ENCODE results near the gene CDK6.

The CDK6 gene

GRCh38 chr7:92833024-92833765 lies 3.2 kb downstream of the CDK6 start:
- TF ChIP-seq CTCF (IDR thresholded peaks at IDR 0.05; ENCODE audit: low read depth, low read length, missing control alignments): peak; percentile 91
- DNase-seq (ENCODE audit: low read depth): peak; percentile 64
- H3K4me3 ChIP-seq (ENCODE audit: low read depth, low read length): peak overlapping the region; percentile 84

GRCh38 chr7:92832534-92833023 lies 3.8 kb downstream of the CDK6 start:
- TF ChIP-seq CTCF (IDR thresholded peaks at IDR 0.05; ENCODE audit: low read depth, low read length, missing control alignments): no peak
- no peak for DNase-seq (ENCODE audit: low read depth)
- peak overlapping the region; percentile 84 for H3K4me3 ChIP-seq (ENCODE audit: low read depth, low read length)

- no peak for TF ChIP-seq CTCF (IDR thresholded peaks at IDR 0.05; ENCODE audit: low read depth, low read length, missing control alignments)
- no peak for DNase-seq (ENCODE audit: low read depth)
- peak overlapping the region; percentile 84 for H3K4me3 ChIP-seq (ENCODE audit: low read depth, low read length)
These were observed 4.4 kb downstream of the CDK6 start for GRCh38 chr7:92831716-92832533.

GRCh38 chr7:92830532-92831110 lies 5.8 kb downstream of the CDK6 start:
- no peak for DNase-seq (ENCODE audit: low read depth)
- no peak for TF ChIP-seq CTCF (IDR thresholded peaks at IDR 0.05; ENCODE audit: low read depth, low read length, missing control alignments)
- peak overlapping the region; percentile 84; the same call in 1 of the 2 replicates for H3K4me3 ChIP-seq (ENCODE audit: low read depth, low read length)

GRCh38 chr7:92830027-92830426 lies 6.3 kb downstream of the CDK6 start:
- no peak for DNase-seq (ENCODE audit: low read depth)
- H3K4me3 ChIP-seq (ENCODE audit: low read depth, low read length): no peak overlapping the region
- TF ChIP-seq CTCF (IDR thresholded peaks at IDR 0.05; ENCODE audit: low read depth, low read length, missing control alignments): no peak

- H3K4me3 ChIP-seq (ENCODE audit: low read depth, low read length): no peak overlapping the region
- DNase-seq (ENCODE audit: low read depth): no peak
- no peak for TF ChIP-seq CTCF (IDR thresholded peaks at IDR 0.05; ENCODE audit: low read depth, low read length, missing control alignments)
These were observed 8.8 kb downstream of the CDK6 start for GRCh38 chr7:92827464-92828120.
